HepG2 (cell line): ENCODE data around the gene COL9A3. TPM values are rescaled to one million over a fixed set of nuclear protein-coding genes. Genes with fewer than 3 reads are reported as not detected.
A peak's percentile ranks its signal among the peaks of the same experiment; 100 is the strongest.

Source experiments
- ARNT ChIP-seq: fragments of 450-650 bp; IDR thresholded peaks from 2 replicates; pipeline ENCODE4 v1.6.1; 2017
- ATAD3A ChIP-seq: sonication (generic); formaldehyde crosslinking; IDR thresholded peaks from 2 replicates; pipeline ENCODE4 v1.4.0; 2020; ENCODE audit warnings: missing genetic modification reagents
- FIP1L1 ChIP-seq: fragments of 200-400 bp; formaldehyde crosslinking; IDR thresholded peaks from 2 replicates; pipeline ENCODE4 v1.6.1; 2018; ENCODE audit warnings: low read depth, mild to moderate bottlenecking, low read length, moderate library complexity, borderline replicate concordance; ENCODE audit not compliant: insufficient read depth
- MED1 ChIP-seq: sonication (generic); formaldehyde crosslinking; IDR thresholded peaks from 2 replicates; pipeline ENCODE4 v1.4.0; 2020; ENCODE audit warnings: missing genetic modification reagents
- MXD4 ChIP-seq: IDR thresholded peaks from 2 replicates; pipeline ENCODE4 v1.6.1; 2016; ENCODE audit warnings: mild to moderate bottlenecking, missing biosample characterization, missing genetic modification reagents
- MZF1 ChIP-seq: sonication (generic); formaldehyde crosslinking; IDR thresholded peaks from 2 replicates; pipeline ENCODE4 v1.8.1; 2023; ENCODE audit warnings: mild to moderate bottlenecking, missing genetic modification reagents, borderline replicate concordance
- PAX8 ChIP-seq: sonication (generic); formaldehyde crosslinking; IDR thresholded peaks from 2 replicates; pipeline ENCODE4 v1.8.0; 2022; ENCODE audit warnings: mild to moderate bottlenecking, missing genetic modification reagents, borderline replicate concordance
- SMAD1 ChIP-seq: sonication (generic); formaldehyde crosslinking; IDR thresholded peaks from 2 replicates; pipeline ENCODE4 v1.4.0; 2020; ENCODE audit warnings: missing genetic modification reagents, low read depth, mild to moderate bottlenecking, borderline replicate concordance
- TAF15 ChIP-seq: fragments of 200-400 bp; formaldehyde crosslinking; IDR thresholded peaks from one replicate; pipeline ENCODE4 v1.6.1; 2018; ENCODE audit warnings: mild to moderate bottlenecking, low read depth, low read length; ENCODE audit not compliant: poor library complexity, severe bottlenecking
- TEAD2 ChIP-seq: sonication (generic); formaldehyde crosslinking; IDR thresholded peaks from 2 replicates; pipeline ENCODE4 v1.9.0; 2021; ENCODE audit warnings: missing genetic modification reagents
- ZBTB20 ChIP-seq: sonication (generic); formaldehyde crosslinking; IDR thresholded peaks from 2 replicates; pipeline ENCODE4 v1.8.1; 2023; ENCODE audit warnings: missing genetic modification reagents, low read depth, mild to moderate bottlenecking, borderline replicate concordance
- ZBTB7B ChIP-seq: sonication (generic); formaldehyde crosslinking; IDR thresholded peaks from 2 replicates; pipeline ENCODE4 v1.4.0; 2020; ENCODE audit warnings: missing genetic modification reagents
- ZC3H13 ChIP-seq: sonication (generic); formaldehyde crosslinking; IDR thresholded peaks from 2 replicates; pipeline ENCODE4 v1.8.1; 2023; ENCODE audit warnings: mild to moderate bottlenecking, missing genetic modification reagents, moderate library complexity
- polyA plus RNA-seq, 8 experiments: library from polyadenylated mRNA; depleted of rRNA in 3 of 8; stranded (reverse) in 7 of 8; unstranded in 1 of 8; fragments of >200 nt; fragmentation: Illumina TruSeq in 4 of 8; extraction: Trizol in 4 of 8; gene quantifications; 2 replicates each; pipeline versions ENCODE4 v1.2.1 to v1.2.3, GENCODE V29; 2011 to 2016; ENCODE audit warnings: low read depth in 4 of 8, missing spikeins in 1 of 8, mixed read lengths in 1 of 8; ENCODE audit not compliant: insufficient read depth in 1 of 8
- total RNA-seq, 5 experiments: library from RNA; depleted of rRNA; stranded (reverse); fragments of >200 nt; fragmentation: Illumina TruSeq; extraction: Trizol; gene quantifications; 2 replicates each; pipeline ENCODE4 v1.2.3, GENCODE V29; 2016; ENCODE audit warnings: low read depth in 1 of 5
- TF ChIP-seq, protein P1 (sequence below), 2 experiments: fragments of 450-650 bp in 1 of 2; sonication (generic) in 1 of 2; formaldehyde crosslinking; IDR thresholded peaks; 2 replicates each; pipeline versions ENCODE4 v1.5.0 to v1.8.0; 2020 to 2022; ENCODE audit warnings: mild to moderate bottlenecking in 1 of 2, missing genetic modification reagents in 1 of 2
- TF ChIP-seq, protein P2 (sequence below): sonication (generic); formaldehyde crosslinking; IDR thresholded peaks from 2 replicates; pipeline ENCODE4 v1.4.0; 2020; ENCODE audit warnings: missing genetic modification reagents
- TF ChIP-seq, protein P3 (sequence below): sonication (generic); formaldehyde crosslinking; IDR thresholded peaks from 2 replicates; pipeline ENCODE4 v1.4.0; 2020; ENCODE audit warnings: mild to moderate bottlenecking, low read depth, missing genetic modification reagents
- TF ChIP-seq, protein P4 (sequence below): sonication (generic); formaldehyde crosslinking; IDR thresholded peaks from 2 replicates; pipeline ENCODE4 v1.4.0; 2020; ENCODE audit warnings: missing genetic modification reagents
- TF ChIP-seq, protein P5 (sequence below): sonication (generic); formaldehyde crosslinking; IDR thresholded peaks from 2 replicates; pipeline ENCODE4 v1.8.0; 2022; ENCODE audit warnings: mild to moderate bottlenecking, missing genetic modification reagents, moderate library complexity
- TF ChIP-seq, protein P6 (sequence below): sonication (generic); formaldehyde crosslinking; IDR thresholded peaks from 2 replicates; pipeline ENCODE4 v1.4.0; 2020; ENCODE audit warnings: missing genetic modification reagents

Gene COL9A3
- total and polyA plus RNA-seq, 2 of the 13 experiments (the other 11 are each of a cell fraction or from before 2014, with no cell fraction given) = 155 to 204 TPM

DNA sequence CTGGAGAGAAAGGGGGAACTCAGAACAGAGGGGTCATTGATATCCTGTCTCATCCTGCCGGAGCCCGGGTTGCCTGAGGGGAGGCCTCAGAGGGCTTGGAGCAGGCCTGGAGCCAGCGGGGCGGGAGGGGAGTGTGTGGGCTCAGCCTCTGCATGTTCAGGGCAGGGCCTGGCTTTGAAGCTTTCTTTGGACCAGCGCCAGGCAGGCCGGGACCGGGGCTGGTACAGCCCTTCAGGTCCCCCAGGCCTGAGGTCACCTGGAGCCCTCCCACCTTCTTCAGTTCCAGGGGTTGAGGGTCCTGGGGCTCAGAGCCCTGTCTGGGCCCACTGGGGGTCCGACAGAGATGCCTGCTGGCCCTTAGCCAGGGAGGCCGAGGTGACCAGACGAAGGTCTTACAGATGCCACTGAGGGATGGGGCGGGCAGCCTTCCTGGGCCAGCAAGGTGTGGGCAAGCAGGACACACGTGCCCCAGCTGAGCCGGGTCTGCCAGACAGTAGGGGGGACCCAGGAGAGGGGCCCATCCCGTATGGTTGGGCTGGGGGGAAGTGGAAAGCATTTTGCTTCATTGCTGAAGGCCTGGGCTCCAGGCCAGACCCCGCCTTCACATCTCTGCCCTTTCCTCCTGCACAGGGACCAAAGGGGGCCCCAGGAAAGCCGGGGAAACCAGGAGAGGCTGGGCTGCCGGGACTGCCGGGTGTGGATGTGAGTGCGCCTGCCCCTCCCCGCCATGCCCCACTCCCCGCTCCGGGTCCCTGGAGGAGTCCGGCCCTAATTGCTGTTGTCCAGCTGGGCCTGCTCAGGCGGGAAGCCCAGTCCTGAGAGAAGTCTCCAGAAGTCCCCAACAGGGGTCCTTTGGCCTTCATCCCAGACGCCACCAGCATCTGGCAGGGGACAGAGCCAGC, 2.0 kb downstream of the COL9A3 start (continued):
- peak; percentile 21; the same call in 1 of the 2 replicates for TF ChIP-seq ATAD3A (CRISPR knock-in tag)
- no peak for TF ChIP-seq FIP1L1
- TF ChIP-seq, protein P1, sequence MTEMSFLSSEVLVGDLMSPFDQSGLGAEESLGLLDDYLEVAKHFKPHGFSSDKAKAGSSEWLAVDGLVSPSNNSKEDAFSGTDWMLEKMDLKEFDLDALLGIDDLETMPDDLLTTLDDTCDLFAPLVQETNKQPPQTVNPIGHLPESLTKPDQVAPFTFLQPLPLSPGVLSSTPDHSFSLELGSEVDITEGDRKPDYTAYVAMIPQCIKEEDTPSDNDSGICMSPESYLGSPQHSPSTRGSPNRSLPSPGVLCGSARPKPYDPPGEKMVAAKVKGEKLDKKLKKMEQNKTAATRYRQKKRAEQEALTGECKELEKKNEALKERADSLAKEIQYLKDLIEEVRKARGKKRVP (CRISPR knock-in tag; IDR thresholded peaks at IDR 0.05) = no peak
- no peak for TF ChIP-seq TAF15
- TF ChIP-seq MXD4 (CRISPR knock-in tag) = no peak; the same call in none of the 2 replicates
- TF ChIP-seq PAX8 = no peak
- TF ChIP-seq, protein P2, sequence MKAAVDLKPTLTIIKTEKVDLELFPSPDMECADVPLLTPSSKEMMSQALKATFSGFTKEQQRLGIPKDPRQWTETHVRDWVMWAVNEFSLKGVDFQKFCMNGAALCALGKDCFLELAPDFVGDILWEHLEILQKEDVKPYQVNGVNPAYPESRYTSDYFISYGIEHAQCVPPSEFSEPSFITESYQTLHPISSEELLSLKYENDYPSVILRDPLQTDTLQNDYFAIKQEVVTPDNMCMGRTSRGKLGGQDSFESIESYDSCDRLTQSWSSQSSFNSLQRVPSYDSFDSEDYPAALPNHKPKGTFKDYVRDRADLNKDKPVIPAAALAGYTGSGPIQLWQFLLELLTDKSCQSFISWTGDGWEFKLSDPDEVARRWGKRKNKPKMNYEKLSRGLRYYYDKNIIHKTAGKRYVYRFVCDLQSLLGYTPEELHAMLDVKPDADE = no peak
- TF ChIP-seq, protein P3, sequence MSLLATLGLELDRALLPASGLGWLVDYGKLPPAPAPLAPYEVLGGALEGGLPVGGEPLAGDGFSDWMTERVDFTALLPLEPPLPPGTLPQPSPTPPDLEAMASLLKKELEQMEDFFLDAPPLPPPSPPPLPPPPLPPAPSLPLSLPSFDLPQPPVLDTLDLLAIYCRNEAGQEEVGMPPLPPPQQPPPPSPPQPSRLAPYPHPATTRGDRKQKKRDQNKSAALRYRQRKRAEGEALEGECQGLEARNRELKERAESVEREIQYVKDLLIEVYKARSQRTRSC (CRISPR knock-in tag) = no peak
- TF ChIP-seq SMAD1 (CRISPR knock-in tag) = peak; percentile 96; the same call in 1 of the 2 replicates
- TF ChIP-seq ZC3H13 = no peak; the same call in 1 of the 2 replicates
- TF ChIP-seq, protein P4, sequence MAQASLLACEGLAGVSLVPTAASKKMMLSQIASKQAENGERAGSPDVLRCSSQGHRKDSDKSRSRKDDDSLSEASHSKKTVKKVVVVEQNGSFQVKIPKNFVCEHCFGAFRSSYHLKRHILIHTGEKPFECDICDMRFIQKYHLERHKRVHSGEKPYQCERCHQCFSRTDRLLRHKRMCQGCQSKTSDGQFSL (CRISPR knock-in tag) = 0 out of 2 replicates have a peak, but pooled peaks have one; percentile 49
- no peak for TF ChIP-seq MZF1 (CRISPR knock-in tag)
- TF ChIP-seq ZBTB7B = peak; percentile 95
- TF ChIP-seq MED1 (CRISPR knock-in tag) = peak; percentile 57; the same call in 1 of the 2 replicates
- no peak for TF ChIP-seq TEAD2
- no peak for TF ChIP-seq ARNT
- TF ChIP-seq ZBTB20 (CRISPR knock-in tag) = peak; percentile 20; the same call in 1 of the 2 replicates
- TF ChIP-seq, protein P5, sequence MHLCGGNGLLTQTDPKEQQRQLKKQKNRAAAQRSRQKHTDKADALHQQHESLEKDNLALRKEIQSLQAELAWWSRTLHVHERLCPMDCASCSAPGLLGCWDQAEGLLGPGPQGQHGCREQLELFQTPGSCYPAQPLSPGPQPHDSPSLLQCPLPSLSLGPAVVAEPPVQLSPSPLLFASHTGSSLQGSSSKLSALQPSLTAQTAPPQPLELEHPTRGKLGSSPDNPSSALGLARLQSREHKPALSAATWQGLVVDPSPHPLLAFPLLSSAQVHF (CRISPR knock-in tag) = no peak
- TF ChIP-seq, protein P6, sequence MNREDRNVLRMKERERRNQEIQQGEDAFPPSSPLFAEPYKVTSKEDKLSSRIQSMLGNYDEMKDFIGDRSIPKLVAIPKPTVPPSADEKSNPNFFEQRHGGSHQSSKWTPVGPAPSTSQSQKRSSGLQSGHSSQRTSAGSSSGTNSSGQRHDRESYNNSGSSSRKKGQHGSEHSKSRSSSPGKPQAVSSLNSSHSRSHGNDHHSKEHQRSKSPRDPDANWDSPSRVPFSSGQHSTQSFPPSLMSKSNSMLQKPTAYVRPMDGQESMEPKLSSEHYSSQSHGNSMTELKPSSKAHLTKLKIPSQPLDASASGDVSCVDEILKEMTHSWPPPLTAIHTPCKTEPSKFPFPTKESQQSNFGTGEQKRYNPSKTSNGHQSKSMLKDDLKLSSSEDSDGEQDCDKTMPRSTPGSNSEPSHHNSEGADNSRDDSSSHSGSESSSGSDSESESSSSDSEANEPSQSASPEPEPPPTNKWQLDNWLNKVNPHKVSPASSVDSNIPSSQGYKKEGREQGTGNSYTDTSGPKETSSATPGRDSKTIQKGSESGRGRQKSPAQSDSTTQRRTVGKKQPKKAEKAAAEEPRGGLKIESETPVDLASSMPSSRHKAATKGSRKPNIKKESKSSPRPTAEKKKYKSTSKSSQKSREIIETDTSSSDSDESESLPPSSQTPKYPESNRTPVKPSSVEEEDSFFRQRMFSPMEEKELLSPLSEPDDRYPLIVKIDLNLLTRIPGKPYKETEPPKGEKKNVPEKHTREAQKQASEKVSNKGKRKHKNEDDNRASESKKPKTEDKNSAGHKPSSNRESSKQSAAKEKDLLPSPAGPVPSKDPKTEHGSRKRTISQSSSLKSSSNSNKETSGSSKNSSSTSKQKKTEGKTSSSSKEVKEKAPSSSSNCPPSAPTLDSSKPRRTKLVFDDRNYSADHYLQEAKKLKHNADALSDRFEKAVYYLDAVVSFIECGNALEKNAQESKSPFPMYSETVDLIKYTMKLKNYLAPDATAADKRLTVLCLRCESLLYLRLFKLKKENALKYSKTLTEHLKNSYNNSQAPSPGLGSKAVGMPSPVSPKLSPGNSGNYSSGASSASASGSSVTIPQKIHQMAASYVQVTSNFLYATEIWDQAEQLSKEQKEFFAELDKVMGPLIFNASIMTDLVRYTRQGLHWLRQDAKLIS = no peak; the same call in 1 of the 2 replicates
